Measurements from ENCODE around the gene FAM151B.
"Not testable (repeated sequence)": the region's sequence is repeated elsewhere in the genome, so short reads cannot be mapped to it uniquely, and the experiment has no call there.

The FAM151B gene

DNA sequence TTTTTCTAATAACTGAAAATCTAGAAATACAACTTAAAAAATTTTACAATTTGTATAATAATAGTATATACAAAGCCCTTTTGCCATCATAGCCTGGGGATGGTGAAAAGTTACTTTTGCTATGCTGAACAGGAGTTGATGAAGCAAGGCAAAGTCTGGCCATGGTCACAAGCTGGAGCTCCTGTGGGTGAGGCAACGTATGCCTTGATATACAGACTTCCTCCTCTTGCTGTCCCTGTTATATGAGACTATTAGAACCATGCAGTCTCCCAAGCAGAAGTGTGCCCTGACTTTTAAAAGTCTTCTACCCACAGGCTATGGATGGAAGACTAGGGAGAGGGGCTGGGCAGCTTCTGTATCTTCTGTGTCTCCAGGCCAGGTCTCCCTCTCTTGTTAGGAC, 15.7 kb downstream of the FAM151B start:
- peak; percentile 76 to 87 (median 82) for DNase-seq

GRCh38 chr5:80504833-80505232, 16.9 kb downstream of the FAM151B start:
- DNase-seq, result no peak

GRCh38 chr5:80507663-80508062, 19.8 kb downstream of the FAM151B start:
- DNase-seq, result no peak

GRCh38 chr5:80508844-80509243, 20.9 kb downstream of the FAM151B start:
- no peak for DNase-seq

GRCh38 chr5:80509362-80509761, 21.5 kb downstream of the FAM151B start:
- DNase-seq, result no peak

DNA sequence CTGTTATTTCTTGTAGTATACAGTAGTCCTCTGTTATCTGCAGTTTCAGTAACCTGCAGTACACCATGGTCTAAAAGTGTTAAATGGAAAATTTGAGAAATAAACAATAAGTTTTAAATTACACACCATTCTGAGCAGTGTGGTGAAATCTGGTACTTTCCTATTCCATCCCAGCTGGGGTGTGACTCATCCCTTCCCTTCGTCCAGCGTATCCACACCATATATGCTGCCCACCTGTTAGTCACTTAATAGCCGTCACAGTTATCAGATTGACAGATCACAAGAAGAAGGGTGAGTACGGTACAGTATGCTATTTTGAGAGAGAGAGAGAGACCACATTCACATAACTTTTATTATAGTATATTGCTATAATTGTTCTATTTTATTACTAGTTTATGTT, 28.9 kb downstream of the FAM151B start:
- peak in 1 of 4 experiments; percentile 5 for DNase-seq

DNA sequence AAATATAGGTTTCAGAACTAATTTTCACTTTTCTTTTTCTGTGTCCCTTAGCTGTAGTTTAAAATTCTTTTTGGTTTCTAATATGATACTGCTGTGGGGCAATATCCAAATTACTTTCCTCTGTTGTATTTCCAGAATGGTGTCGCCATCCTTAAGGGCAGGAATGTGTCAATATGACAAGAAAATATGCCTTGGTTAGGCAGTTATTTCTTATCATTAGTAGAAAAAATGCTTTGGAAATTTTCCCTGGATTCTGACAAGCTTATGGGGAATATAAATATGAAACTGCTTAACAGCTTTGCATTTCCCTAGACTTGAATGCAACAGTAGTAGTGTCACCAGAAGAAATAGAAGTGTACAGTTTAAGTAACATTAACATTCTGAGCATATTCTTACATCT, 52.8 kb downstream of the FAM151B start:
- no peak for DNase-seq

DNA sequence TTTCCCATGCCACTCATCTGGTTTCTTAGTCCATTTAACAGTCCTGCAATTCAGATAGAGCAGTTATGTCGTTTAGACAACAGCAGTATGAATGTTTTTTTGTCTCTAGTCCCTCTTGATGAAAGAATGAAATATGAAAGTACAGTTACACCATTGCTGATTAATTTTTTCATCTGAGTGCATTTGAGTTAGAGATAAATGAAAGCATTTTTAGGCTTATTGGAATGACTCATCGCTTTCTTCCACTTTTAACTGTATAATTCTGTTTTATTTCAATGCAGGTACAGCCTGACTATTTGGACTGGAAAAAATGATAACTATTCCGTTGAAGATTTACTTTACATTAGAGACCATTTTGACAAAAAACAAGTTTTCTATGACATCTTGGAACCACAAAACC, 53.5 kb downstream of the FAM151B start:
- DNase-seq, result no peak

- DNase-seq, result no peak
Measured at GRCh38 chr5:80554646-80555045, 66.7 kb downstream of the FAM151B start.

- no peak for DNase-seq
Measured at GRCh38 chr5:80555099-80555498, 67.2 kb downstream of the FAM151B start.

GRCh38 chr5:80559244-80559643, 71.3 kb downstream of the FAM151B start:
- DNase-seq, result no peak

DNA sequence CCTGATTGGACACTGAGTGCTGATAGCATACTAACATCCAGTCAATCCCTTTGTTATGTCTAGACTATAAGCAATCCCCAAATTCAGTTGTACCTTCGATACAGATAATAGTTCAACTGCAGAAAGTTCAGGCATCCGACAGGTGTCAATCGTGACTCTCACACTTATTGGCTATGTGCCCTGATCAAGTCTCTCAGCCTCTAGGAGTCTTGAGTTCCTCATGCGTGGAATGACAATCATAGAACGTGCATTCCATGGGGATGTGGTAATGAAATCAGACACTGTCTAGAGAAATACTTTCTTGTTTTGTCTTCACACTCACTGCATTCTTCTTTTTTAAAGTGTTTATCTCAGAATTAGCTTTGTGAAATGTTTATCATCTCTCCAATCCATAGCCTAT, 77.4 kb downstream of the FAM151B start:
- no peak for DNase-seq

DNA sequence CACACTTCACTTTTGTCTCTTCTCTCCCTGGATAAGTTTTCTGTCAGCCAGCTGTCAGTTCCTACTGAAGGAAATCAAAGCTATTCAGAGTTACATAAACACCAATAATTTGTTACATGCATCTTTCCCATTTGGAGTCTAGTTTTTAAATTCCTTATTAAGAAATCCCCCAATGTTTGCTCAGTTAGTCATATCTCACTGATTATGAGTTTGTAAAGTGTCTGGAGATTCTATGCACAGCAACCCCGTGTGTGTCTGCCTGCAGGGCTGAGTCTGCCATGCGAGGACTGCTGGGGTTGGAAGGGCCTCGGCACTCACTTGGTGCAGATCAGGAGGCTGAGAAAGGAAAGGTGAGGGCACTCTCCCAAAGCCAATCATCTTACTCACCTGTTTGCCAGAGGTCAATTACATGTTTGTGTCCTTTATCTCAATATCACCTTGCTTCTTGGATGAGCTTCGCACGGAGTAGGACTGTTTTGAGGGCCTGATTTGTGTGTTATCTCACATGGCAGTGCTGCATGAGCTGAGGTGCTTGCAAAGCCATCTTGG, 78.9 kb downstream of the FAM151B start:
- no peak for DNase-seq

DNA sequence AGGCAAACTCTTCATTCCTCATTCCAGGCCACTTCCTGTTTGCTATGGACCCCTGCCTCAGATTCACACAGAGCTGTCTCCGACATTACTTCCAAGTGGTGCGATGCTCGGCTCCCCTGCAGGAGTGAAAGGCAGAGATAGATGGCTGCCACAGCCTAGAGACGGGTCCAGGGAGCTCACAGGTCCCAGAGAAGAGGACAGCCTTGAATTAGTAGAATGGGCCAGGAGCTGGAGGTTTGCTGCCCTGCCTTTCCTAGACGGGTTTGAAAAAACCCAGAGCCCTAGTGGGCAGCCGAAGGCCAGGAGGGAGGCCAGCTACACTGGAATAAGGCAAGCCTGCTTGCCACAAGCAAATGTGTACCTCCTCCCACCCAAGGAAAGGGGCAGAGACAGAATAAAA, 80.4 kb downstream of the FAM151B start:
- DNase-seq, result no peak

DNA sequence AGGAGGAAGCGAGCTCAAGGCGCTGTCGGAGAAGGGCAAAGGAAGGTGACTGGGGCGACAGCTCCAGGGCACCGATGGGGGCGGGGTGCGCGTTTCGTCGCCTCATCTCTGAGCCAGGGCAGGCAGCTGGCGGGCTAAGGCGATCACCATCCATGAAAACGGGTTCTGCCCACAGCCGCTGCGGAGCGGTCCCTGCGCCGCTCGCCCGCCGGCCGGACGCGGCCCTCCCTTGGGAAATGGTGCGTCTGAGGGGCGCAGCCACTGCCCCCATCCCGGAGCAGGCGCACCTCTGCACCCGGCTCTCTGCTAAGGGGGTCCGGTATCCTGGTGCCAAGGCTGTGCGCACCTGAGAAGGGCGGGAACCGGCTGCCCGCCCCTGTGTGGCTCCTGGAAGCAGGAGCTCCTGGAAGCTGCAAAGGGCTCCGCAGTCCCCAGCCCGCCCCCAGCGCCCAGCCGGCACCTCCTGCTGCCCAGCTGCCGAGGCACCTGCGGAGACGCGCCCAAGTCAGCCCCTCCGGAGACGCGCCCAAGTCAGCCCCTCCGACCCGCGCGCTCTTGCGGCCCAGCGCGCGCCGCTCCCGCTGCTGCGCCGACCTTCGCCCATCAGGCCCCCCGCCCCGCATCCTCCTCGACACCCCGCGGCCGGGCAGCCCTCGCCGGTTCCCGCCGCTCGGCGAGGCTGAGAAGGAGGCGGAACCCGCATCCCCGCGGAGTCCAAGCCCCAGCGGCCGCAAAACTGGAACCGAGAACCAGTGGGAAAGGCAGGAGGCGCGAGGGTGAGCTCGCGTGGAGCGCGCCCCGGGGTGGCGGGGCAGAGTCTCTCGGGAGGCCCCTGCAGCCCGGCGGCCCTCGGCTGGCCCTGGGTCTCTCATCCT, 81.4 kb downstream of the FAM151B start:
- DNase-seq, result peak in 3 of 4 experiments; percentile 6 to 47 (median 34)

DNA sequence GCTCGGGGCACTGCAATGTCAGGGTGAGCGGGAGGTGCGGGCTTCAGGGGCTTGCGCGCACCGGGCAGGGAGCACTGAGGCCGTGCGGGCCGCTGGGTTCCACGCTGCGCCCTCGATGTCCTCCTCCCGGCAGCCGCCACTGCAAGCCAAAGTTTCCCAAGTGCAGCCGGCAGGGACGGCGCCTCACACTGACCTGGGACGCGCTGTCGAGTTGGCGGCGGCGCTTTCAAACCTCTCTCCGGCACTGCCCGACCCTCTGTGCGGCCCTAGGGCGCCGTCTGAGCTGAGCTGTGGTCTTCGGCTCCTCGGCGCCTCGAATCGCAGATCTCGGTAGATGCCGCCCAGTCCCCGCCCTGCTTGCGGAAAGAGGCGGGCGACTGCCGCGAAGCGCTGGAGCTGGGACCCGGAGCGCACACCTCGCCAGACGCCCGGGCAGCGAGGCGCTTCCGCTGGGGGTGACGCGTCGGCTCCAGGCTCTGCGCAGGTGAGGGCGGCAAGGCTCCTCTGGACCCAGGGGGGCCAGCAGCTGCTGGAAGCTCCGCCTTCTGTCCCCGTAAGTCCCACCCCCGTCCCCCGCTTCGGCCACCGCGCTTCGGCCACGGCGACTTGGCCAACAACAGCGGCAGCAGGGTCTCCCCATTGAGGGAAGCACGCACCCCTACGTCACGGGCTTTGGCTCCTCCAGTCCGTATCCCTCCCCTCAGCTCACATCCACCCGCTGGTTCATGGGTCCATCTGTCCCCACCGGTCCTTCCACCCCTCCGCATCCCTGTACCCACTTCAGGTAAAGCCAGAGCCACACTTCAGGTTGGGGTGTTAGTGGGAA, 82.3 kb downstream of the FAM151B start, which contains the start of gene ANKRD34B:
Gene ANKRD34B, minus strand, starts transcription at position 320 of the 826 bp plus-strand sequence. CDS start 10,261 bp downstream, outside the sequence.
- peak; percentile 8 to 45 (median 28) for DNase-seq

GRCh38 chr5:80573062-80573461, 85.2 kb downstream of the FAM151B start:
- no peak for DNase-seq

DNA sequence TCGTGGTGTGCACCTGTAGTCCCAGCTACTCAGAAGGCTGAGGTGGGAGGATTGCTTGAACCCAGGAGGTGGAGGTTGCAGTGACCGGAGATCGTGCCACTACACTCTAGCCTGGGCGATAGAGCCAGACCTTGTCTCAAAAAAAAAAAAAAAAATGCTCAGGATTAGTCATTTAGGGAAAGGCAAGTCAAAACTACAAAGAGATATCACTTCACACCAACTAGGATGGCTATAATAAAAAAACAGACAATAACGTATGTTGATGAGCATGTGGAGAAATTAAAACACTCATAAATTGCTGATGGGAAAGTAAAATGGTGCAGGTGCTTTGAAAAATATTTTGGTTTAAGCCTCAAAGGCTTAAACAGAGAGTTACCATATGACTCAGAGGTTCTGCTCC, 88.5 kb downstream of the FAM151B start:
- no peak for DNase-seq

DNA sequence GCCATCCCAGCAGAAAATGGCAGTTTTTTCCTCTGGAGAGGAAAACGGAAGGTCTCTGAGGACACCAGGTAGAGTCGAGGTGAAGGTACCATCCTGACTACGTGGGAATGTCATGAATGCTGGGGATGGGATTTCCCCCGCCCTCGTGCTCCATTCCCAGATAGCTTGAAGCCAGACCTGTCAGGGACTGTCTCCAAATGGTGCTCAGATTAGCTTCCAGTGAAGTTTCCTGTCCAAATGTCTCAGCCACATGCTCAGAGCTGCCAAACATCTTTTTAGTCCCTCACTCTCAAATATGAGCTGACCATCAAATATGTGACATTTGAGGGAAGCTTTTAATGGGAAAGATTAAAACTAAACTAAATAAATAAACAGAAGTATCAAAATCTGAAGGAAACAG, 89.8 kb downstream of the FAM151B start:
- DNase-seq, result no peak

DNA sequence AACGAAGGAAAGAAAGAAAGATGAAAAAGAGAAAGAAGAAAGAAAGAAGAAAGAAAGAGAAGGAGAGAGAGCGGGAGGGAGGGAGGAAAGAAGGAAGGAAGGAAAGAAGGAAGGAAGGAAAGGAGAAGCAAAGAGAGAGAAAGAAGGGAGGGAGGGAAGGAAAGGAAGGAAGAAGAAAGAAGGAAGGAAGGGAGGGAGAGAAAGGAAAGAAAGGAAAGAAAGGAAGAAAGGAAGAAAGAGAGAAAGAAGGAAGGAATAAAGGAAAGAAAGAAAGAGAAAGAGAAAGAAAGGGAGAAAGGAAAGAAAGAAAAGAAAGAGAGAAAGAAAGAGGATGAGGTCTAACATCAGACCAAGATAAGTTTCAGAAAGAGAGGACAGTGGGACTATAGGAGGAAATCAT, 91.2 kb downstream of the FAM151B start:
- no peak for DNase-seq

DNA sequence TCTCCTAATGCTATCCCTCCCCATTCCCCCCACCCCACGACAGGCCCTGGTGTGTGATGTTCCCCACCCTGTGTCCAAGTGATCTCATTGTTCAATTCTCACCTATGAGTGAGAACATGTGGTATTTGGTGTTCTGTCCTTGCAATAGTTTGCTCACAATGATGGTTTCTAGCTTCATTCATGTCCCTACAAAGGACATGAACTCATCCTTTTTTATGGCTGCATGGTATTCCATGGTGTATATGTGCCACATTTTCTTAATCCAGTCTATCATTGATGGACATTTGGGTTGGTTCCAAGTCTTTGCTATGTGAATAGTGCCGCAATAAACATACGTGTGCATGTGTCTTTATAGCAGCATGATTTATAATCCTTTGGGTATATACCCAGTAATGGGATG, 92.4 kb downstream of the FAM151B start:
- not testable (repeated sequence) for DNase-seq

- DNase-seq, result no peak
Measured at GRCh38 chr5:80584770-80585169, 96.9 kb downstream of the FAM151B start.

- no peak for DNase-seq
Measured at GRCh38 chr5:80588858-80589540, 101.1 kb downstream of the FAM151B start.

All from suppressor macrophage (primary cell).